ENCODE data around the gene FRMD4B. TPM values are rescaled to one million over a fixed set of nuclear protein-coding genes. Genes with fewer than 3 reads are reported as not detected.
"Not testable (repeated sequence)": the region's sequence is repeated elsewhere in the genome, so short reads cannot be mapped to it uniquely, and the experiment has no call there.

The FRMD4B gene
- polyA plus RNA-seq, 2 donors, result 18.6 to 21.0 TPM

GRCh38 chr3:69235882-69236281 lies 150.0 kb downstream of the FRMD4B start:
- Histone ChIP-seq H3K27ac (ENCODE audit: low read depth in 2 of 2, low read length in 1 of 2) (peak overlapping the region in 1 of 2 donors; percentile 51), H3K27me3 (ENCODE audit: control insufficient read depth in 1 of 2, insufficient read depth in 2 of 2, low read length in 2 of 2) (no peaks in the 10 kb centered on the region), H3K4me3 (ENCODE audit: low read depth in 1 of 2, low read length in 2 of 2) (peak overlapping the region in 1 of 2 donors; percentile 45), H3K36me3 (ENCODE audit: control insufficient read depth in 2 of 2, insufficient read depth in 2 of 2, low read length in 1 of 2) (peaks cover 0 to 2% of the 10 kb centered on the region in 2 donors), H3K4me1 (ENCODE audit: control insufficient read depth in 2 of 2, insufficient read depth in 2 of 2, low read length in 1 of 2) (peaks cover 0 to 5% of the 10 kb centered on the region in 2 donors), H3K9me3 (ENCODE audit: control insufficient read depth in 2 of 2, insufficient read depth in 1 of 2, low read depth in 1 of 2, low read length in 1 of 2) (no peaks in the 10 kb centered on the region)
- 65 to 83% methylated on average over 3 of the region's 3 CpGs for WGBS, 2 donors

- H3K4me1 ChIP-seq (ENCODE audit: control insufficient read depth in 2 of 2, insufficient read depth in 2 of 2, low read length in 1 of 2); H3K36me3 ChIP-seq (ENCODE audit: control insufficient read depth in 2 of 2, insufficient read depth in 2 of 2, low read length in 1 of 2); H3K9me3 ChIP-seq (ENCODE audit: control insufficient read depth in 2 of 2, insufficient read depth in 1 of 2, low read depth in 1 of 2, low read length in 1 of 2); H3K27me3 ChIP-seq (ENCODE audit: control insufficient read depth in 1 of 2, insufficient read depth in 2 of 2, low read length in 2 of 2): not testable (repeated sequence)
- Histone ChIP-seq H3K4me3 (ENCODE audit: low read depth in 1 of 2, low read length in 2 of 2) (peak overlapping the region in 1 of 2 donors; percentile 45), H3K27ac (ENCODE audit: low read depth in 2 of 2, low read length in 1 of 2) (peak overlapping the region in 1 of 2 donors; percentile 74)
- 81 to 87% methylated on average over 4 of the region's 4 CpGs for WGBS, 2 donors
Measured at GRCh38 chr3:69235227-69235626, 150.7 kb downstream of the FRMD4B start.

DNA sequence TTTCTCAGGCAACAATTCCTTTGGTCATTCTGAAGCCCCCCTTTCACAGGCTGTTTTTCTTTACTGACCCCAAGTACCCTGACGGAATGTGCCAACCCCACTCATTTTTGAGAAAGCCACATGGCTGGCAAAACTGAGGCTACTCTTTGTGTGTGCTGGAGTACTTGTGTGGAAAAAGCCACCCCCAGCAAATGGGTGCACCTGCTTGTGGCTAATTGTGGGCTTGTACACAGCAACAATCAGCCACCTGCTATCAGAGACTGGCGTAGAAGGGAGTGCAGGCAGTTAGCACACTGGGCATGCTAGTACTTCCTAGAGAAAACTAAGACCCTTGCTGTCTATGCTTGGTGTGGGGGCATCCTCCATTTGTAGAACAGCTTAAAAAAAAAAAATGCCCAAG lies 153.4 kb downstream of the FRMD4B start:
- peaks cover 0 to 3% of the 10 kb centered on the region in 2 donors for H3K4me1 ChIP-seq (ENCODE audit: control insufficient read depth in 2 of 2, insufficient read depth in 2 of 2, low read length in 1 of 2)
- no peak overlapping the region for H3K4me3 ChIP-seq (ENCODE audit: low read depth in 1 of 2, low read length in 2 of 2)
- peak overlapping the region; percentile 71 to 75 for H3K27ac ChIP-seq (ENCODE audit: low read depth in 2 of 2, low read length in 1 of 2)
- no peaks in the 10 kb centered on the region for H3K27me3 ChIP-seq (ENCODE audit: control insufficient read depth in 1 of 2, insufficient read depth in 2 of 2, low read length in 2 of 2)
- H3K9me3 ChIP-seq (ENCODE audit: control insufficient read depth in 2 of 2, insufficient read depth in 1 of 2, low read depth in 1 of 2, low read length in 1 of 2), result no peaks in the 10 kb centered on the region
- peaks cover 0 to 2% of the 10 kb centered on the region in 2 donors for H3K36me3 ChIP-seq (ENCODE audit: control insufficient read depth in 2 of 2, insufficient read depth in 2 of 2, low read length in 1 of 2)
- 96% methylated on average over 2 of the region's 2 CpGs for WGBS, 2 donors

- peaks cover 0 to 3% of the 10 kb centered on the region in 2 donors for H3K4me1 ChIP-seq (ENCODE audit: control insufficient read depth in 2 of 2, insufficient read depth in 2 of 2, low read length in 1 of 2)
- H3K27me3 ChIP-seq (ENCODE audit: control insufficient read depth in 1 of 2, insufficient read depth in 2 of 2, low read length in 2 of 2), result no peaks in the 10 kb centered on the region
- H3K36me3 ChIP-seq (ENCODE audit: control insufficient read depth in 2 of 2, insufficient read depth in 2 of 2, low read length in 1 of 2), result peaks cover 0 to 2% of the 10 kb centered on the region in 2 donors
- peak overlapping the region; percentile 71 to 75 for H3K27ac ChIP-seq (ENCODE audit: low read depth in 2 of 2, low read length in 1 of 2)
- WGBS, 2 donors, result 34 to 38% methylated on average over 6 of the region's 6 CpGs
- H3K9me3 ChIP-seq (ENCODE audit: control insufficient read depth in 2 of 2, insufficient read depth in 1 of 2, low read depth in 1 of 2, low read length in 1 of 2), result no peaks in the 10 kb centered on the region
- no peak overlapping the region for H3K4me3 ChIP-seq (ENCODE audit: low read depth in 1 of 2, low read length in 2 of 2)
Measured at GRCh38 chr3:69231929-69232440, 153.9 kb downstream of the FRMD4B start.

DNA sequence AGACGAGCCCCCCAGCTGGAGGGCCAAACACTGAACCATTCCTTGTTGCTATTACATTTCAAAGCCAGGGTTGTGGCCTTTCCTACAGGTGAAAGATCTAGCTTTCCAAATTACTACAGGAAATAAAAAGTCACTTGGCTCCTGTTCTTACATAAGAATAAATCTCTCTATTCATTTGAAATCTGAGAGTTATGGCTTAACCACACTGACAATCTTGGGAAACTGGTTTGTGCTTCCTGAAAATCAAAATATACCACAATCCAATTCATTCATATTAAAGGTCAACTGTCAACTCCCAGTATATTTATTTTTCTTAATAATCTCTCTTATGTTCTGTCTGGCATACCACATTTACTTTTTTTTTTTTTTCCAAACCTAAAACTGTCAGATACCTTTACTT lies 159.8 kb downstream of the FRMD4B start:
- H3K27me3 ChIP-seq (ENCODE audit: control insufficient read depth in 1 of 2, insufficient read depth in 2 of 2, low read length in 2 of 2), result no peaks in the 10 kb centered on the region

DNA sequence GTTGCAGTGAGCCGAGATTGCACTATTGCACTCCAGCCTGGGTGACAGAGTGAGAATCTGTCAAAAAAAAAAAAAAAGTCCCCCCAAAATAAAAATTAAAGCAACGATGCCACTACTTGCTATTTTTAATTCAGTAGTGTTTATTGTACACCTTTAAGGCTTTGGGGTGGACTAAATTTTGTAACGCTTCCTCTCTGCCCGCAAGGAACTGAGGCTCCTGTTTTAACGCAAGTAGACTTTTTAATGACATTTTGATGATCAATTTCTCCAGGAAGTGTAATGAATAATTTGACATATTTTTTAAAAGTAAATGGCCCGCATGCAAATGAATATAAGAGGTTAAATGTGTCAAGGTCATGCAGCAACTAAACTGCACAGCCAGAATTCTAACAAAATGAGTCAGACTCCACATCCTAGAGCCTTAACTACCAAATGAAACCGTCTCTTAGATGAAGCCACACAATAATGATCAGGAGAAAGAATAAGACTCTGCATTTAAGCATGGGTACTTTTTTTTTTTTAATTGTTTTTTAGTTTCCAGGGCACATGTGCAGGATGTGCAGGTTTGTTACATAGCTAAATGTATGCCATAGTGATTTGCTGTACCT lies 166.7 kb downstream of the FRMD4B start:
- Histone ChIP-seq H3K4me1 (ENCODE audit: control insufficient read depth in 2 of 2, insufficient read depth in 2 of 2, low read length in 1 of 2) (no peaks in the 10 kb centered on the region), H3K36me3 (ENCODE audit: control insufficient read depth in 2 of 2, insufficient read depth in 2 of 2, low read length in 1 of 2) (no peaks in the 10 kb centered on the region), H3K27me3 (ENCODE audit: control insufficient read depth in 1 of 2, insufficient read depth in 2 of 2, low read length in 2 of 2) (no peaks in the 10 kb centered on the region), H3K27ac (ENCODE audit: low read depth in 2 of 2, low read length in 1 of 2) (no peak overlapping the region), H3K4me3 (ENCODE audit: low read depth in 1 of 2, low read length in 2 of 2) (no peak overlapping the region), H3K9me3 (ENCODE audit: control insufficient read depth in 2 of 2, insufficient read depth in 1 of 2, low read depth in 1 of 2, low read length in 1 of 2) (no peaks in the 10 kb centered on the region)
- 85 to 86% methylated on average over 7 of the region's 7 CpGs for WGBS, 2 donors

More for the DNA sequence above, 159.8 kb downstream of the FRMD4B start:
- Histone ChIP-seq H3K27ac (ENCODE audit: low read depth in 2 of 2, low read length in 1 of 2) (peak overlapping the region; percentile 61 to 66), H3K36me3 (ENCODE audit: control insufficient read depth in 2 of 2, insufficient read depth in 2 of 2, low read length in 1 of 2) (no peaks in the 10 kb centered on the region), H3K9me3 (ENCODE audit: control insufficient read depth in 2 of 2, insufficient read depth in 1 of 2, low read depth in 1 of 2, low read length in 1 of 2) (no peaks in the 10 kb centered on the region), H3K4me1 (ENCODE audit: control insufficient read depth in 2 of 2, insufficient read depth in 2 of 2, low read length in 1 of 2) (no peaks in the 10 kb centered on the region), H3K4me3 (ENCODE audit: low read depth in 1 of 2, low read length in 2 of 2) (no peak overlapping the region)
- WGBS, 2 donors, result 29 to 52% methylated on average over 1 of the region's 1 CpG

- Histone ChIP-seq H3K4me3 (ENCODE audit: low read depth in 1 of 2, low read length in 2 of 2) (no peak overlapping the region), H3K27ac (ENCODE audit: low read depth in 2 of 2, low read length in 1 of 2) (no peak overlapping the region), H3K4me1 (ENCODE audit: control insufficient read depth in 2 of 2, insufficient read depth in 2 of 2, low read length in 1 of 2) (no peaks in the 10 kb centered on the region), H3K27me3 (ENCODE audit: control insufficient read depth in 1 of 2, insufficient read depth in 2 of 2, low read length in 2 of 2) (no peaks in the 10 kb centered on the region), H3K9me3 (ENCODE audit: control insufficient read depth in 2 of 2, insufficient read depth in 1 of 2, low read depth in 1 of 2, low read length in 1 of 2) (no peaks in the 10 kb centered on the region), H3K36me3 (ENCODE audit: control insufficient read depth in 2 of 2, insufficient read depth in 2 of 2, low read length in 1 of 2) (no peaks in the 10 kb centered on the region)
- WGBS, 2 donors, result 93 to 96% methylated on average over 6 of the region's 6 CpGs
Measured at GRCh38 chr3:69218079-69218478, 167.8 kb downstream of the FRMD4B start.

- Histone ChIP-seq H3K27me3 (ENCODE audit: control insufficient read depth in 1 of 2, insufficient read depth in 2 of 2, low read length in 2 of 2) (no peaks in the 10 kb centered on the region), H3K4me3 (ENCODE audit: low read depth in 1 of 2, low read length in 2 of 2) (no peak overlapping the region), H3K9me3 (ENCODE audit: control insufficient read depth in 2 of 2, insufficient read depth in 1 of 2, low read depth in 1 of 2, low read length in 1 of 2) (no peaks in the 10 kb centered on the region), H3K4me1 (ENCODE audit: control insufficient read depth in 2 of 2, insufficient read depth in 2 of 2, low read length in 1 of 2) (no peaks in the 10 kb centered on the region), H3K36me3 (ENCODE audit: control insufficient read depth in 2 of 2, insufficient read depth in 2 of 2, low read length in 1 of 2) (no peaks in the 10 kb centered on the region), H3K27ac (ENCODE audit: low read depth in 2 of 2, low read length in 1 of 2) (no peak overlapping the region)
- 32 to 41% methylated on average over 5 of the region's 5 CpGs for WGBS, 2 donors
Measured at GRCh38 chr3:69216981-69217380, 168.9 kb downstream of the FRMD4B start.

DNA sequence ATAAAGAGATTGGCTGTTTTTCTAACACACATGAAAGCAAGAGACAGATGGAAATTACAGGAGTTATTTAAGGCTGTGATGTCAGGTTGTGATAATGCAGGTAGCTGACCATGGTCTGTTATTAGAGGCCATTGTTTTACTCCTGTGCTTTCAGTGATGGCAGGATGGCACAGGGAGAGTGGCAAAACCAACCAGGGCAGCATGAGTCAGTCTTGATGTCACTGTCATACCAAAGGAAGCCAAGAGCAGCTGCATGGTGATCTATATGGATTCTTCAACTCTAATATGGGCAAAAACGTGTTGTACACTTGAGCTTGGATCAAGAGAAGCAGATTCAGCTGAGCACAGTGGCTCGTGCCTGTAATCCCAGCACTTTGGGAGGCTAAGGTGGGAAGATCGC lies 171.6 kb downstream of the FRMD4B start:
- H3K4me3 ChIP-seq (ENCODE audit: low read depth in 1 of 2, low read length in 2 of 2), result no peak overlapping the region
- no peaks in the 10 kb centered on the region for H3K4me1 ChIP-seq (ENCODE audit: control insufficient read depth in 2 of 2, insufficient read depth in 2 of 2, low read length in 1 of 2)
- whole genome bisulfite sequencing, 2 donors, result 38 to 47% methylated on average over 3 of the region's 3 CpGs
- peak overlapping the region in 1 of 2 donors; percentile 31 for H3K27ac ChIP-seq (ENCODE audit: low read depth in 2 of 2, low read length in 1 of 2)
- no peaks in the 10 kb centered on the region for H3K9me3 ChIP-seq (ENCODE audit: control insufficient read depth in 2 of 2, insufficient read depth in 1 of 2, low read depth in 1 of 2, low read length in 1 of 2)
- peaks cover 0 to 2% of the 10 kb centered on the region in 2 donors for H3K36me3 ChIP-seq (ENCODE audit: control insufficient read depth in 2 of 2, insufficient read depth in 2 of 2, low read length in 1 of 2)
- no peaks in the 10 kb centered on the region for H3K27me3 ChIP-seq (ENCODE audit: control insufficient read depth in 1 of 2, insufficient read depth in 2 of 2, low read length in 2 of 2)

Data from esophagus (tissue), 2 donors.